ENCODE measurements around the gene TRIP13. TPM values are rescaled to one million over a fixed set of nuclear protein-coding genes. Genes with fewer than 3 reads are reported as not detected.

Gene TRIP13
- total and polyA plus RNA-seq, 9 of the 15 experiments (the other 6 are each of a cell fraction or from before 2014, with no cell fraction given) = 24.1 to 116 (median 53.2) TPM

DNA sequence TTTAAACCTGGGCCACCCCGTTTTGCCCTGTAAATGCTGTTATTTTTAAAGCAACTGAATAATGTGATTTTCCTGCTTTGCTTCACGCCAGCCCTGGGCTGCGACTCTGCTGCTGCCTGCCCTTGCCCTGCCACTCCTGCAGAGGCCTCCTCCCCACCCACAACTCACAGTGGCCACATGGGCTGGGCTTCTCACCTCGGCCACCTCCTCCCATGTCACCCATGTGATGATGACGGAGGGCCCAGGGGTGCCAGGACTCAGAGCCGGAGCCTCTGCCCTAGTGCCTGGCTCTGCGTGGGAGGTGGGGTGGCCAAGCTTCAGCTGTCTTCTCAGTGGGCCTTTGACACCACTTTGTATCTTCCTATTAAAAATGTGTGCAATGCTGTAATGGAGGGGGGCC, 67.9 kb downstream of the TRIP13 start:
- in situ Hi-C loops (cut with MboI) (no loop called here), intact Hi-C loops (cut with micrococcal nuclease) (no loop called here)
- DNase-seq (ENCODE audit: extremely low read depth in 1 of 4, low spot score in 3 of 4) = no peak
- Histone ChIP-seq H4K20me1 (replicated peaks; ENCODE audit: control insufficient read depth, insufficient read depth, low read length) (peaks cover 22% of the 10 kb centered on the region), H3K4me2 (ENCODE audit: insufficient read depth, low read length) (no peak overlapping the region), H3K27me3 (ENCODE audit: control insufficient read depth in 2 of 2, insufficient read depth in 2 of 2, low read length in 2 of 2) (peaks cover 33 to 71% of the 10 kb centered on the region in 2 experiments; a peak in 4 of 5 replicates), H2AFZ (ENCODE audit: low read depth, low read length) (no peak overlapping the region), H3K36me3 (ENCODE audit: control insufficient read depth, insufficient read depth, low read length) (no peaks in the 10 kb centered on the region), H3K4me3 (no peak overlapping the region), H3K9me3 (replicated peaks; ENCODE audit: control insufficient read depth, insufficient read depth, low read depth, low read length) (no peaks in the 10 kb centered on the region), H3K4me1 (replicated peaks in 1 of 2; ENCODE audit: control insufficient read depth in 2 of 2, insufficient read depth in 2 of 2, low read length in 2 of 2) (peaks cover 18 to 81% of the 10 kb centered on the region in 2 experiments), H3K9ac (ENCODE audit: insufficient read depth in 1 of 2, low read depth in 2 of 2, low read length in 2 of 2) (no peak overlapping the region), H3K9me1 (ENCODE audit: control insufficient read depth, insufficient read depth, low read length) (no peaks in the 10 kb centered on the region), H3K79me2 (ENCODE audit: control insufficient read depth, insufficient read depth, low read length) (no peaks in the 10 kb centered on the region), H3K27ac (ENCODE audit: extremely low read depth, low read depth, low read length) (no peak overlapping the region)
- ChIA-PET CTCF (ENCODE audit: low intra/inter-chr PET ratio) (no interaction called here), POLR2A (interaction anchor here (1.1 kb wide), 1 partner anchor 10 kb away, joined by 4 read pairs; no protein-coding TSS in a partner anchor)
- ATAC-seq = no peak
- no TSS peak for BruUV-seq (replicated peaks)
- FAIRE-seq = no peak
- 33% methylated on average over 7 of the region's 7 CpGs for WGBS (ENCODE audit: insufficient coverage, low coverage, missing lambda C conversion rate)
- TF ChIP-seq ZNF184 (CRISPR knock-in tag; IDR thresholded peaks at IDR 0.05) (no peak), POU5F1 (IDR thresholded peaks at IDR 0.05; ENCODE audit: borderline replicate concordance, low read depth, low read length, partially characterized antibody) (no peak), ERF (CRISPR knock-in tag; IDR thresholded peaks at IDR 0.05) (no peak), BRF2 (IDR thresholded peaks at IDR 0.05; ENCODE audit: borderline replicate concordance, insufficient read depth, insufficient read length) (no peak), ZNF282 (CRISPR knock-in tag; IDR thresholded peaks at IDR 0.05) (no peak), ZNF124 (CRISPR knock-in tag; IDR thresholded peaks at IDR 0.05) (no peak), EZH2 (IDR thresholded peaks at IDR 0.05; ENCODE audit: borderline replicate concordance, low read depth, low read length) (no peak), HNRNPH1 (optimal IDR thresholded peaks at IDR 0.05; ENCODE audit: low read depth, low read length) (no peak), TCF7L2 (IDR thresholded peaks at IDR 0.05; ENCODE audit: low read depth, low read length) (no peak)
- TF ChIP-seq, protein P1, sequence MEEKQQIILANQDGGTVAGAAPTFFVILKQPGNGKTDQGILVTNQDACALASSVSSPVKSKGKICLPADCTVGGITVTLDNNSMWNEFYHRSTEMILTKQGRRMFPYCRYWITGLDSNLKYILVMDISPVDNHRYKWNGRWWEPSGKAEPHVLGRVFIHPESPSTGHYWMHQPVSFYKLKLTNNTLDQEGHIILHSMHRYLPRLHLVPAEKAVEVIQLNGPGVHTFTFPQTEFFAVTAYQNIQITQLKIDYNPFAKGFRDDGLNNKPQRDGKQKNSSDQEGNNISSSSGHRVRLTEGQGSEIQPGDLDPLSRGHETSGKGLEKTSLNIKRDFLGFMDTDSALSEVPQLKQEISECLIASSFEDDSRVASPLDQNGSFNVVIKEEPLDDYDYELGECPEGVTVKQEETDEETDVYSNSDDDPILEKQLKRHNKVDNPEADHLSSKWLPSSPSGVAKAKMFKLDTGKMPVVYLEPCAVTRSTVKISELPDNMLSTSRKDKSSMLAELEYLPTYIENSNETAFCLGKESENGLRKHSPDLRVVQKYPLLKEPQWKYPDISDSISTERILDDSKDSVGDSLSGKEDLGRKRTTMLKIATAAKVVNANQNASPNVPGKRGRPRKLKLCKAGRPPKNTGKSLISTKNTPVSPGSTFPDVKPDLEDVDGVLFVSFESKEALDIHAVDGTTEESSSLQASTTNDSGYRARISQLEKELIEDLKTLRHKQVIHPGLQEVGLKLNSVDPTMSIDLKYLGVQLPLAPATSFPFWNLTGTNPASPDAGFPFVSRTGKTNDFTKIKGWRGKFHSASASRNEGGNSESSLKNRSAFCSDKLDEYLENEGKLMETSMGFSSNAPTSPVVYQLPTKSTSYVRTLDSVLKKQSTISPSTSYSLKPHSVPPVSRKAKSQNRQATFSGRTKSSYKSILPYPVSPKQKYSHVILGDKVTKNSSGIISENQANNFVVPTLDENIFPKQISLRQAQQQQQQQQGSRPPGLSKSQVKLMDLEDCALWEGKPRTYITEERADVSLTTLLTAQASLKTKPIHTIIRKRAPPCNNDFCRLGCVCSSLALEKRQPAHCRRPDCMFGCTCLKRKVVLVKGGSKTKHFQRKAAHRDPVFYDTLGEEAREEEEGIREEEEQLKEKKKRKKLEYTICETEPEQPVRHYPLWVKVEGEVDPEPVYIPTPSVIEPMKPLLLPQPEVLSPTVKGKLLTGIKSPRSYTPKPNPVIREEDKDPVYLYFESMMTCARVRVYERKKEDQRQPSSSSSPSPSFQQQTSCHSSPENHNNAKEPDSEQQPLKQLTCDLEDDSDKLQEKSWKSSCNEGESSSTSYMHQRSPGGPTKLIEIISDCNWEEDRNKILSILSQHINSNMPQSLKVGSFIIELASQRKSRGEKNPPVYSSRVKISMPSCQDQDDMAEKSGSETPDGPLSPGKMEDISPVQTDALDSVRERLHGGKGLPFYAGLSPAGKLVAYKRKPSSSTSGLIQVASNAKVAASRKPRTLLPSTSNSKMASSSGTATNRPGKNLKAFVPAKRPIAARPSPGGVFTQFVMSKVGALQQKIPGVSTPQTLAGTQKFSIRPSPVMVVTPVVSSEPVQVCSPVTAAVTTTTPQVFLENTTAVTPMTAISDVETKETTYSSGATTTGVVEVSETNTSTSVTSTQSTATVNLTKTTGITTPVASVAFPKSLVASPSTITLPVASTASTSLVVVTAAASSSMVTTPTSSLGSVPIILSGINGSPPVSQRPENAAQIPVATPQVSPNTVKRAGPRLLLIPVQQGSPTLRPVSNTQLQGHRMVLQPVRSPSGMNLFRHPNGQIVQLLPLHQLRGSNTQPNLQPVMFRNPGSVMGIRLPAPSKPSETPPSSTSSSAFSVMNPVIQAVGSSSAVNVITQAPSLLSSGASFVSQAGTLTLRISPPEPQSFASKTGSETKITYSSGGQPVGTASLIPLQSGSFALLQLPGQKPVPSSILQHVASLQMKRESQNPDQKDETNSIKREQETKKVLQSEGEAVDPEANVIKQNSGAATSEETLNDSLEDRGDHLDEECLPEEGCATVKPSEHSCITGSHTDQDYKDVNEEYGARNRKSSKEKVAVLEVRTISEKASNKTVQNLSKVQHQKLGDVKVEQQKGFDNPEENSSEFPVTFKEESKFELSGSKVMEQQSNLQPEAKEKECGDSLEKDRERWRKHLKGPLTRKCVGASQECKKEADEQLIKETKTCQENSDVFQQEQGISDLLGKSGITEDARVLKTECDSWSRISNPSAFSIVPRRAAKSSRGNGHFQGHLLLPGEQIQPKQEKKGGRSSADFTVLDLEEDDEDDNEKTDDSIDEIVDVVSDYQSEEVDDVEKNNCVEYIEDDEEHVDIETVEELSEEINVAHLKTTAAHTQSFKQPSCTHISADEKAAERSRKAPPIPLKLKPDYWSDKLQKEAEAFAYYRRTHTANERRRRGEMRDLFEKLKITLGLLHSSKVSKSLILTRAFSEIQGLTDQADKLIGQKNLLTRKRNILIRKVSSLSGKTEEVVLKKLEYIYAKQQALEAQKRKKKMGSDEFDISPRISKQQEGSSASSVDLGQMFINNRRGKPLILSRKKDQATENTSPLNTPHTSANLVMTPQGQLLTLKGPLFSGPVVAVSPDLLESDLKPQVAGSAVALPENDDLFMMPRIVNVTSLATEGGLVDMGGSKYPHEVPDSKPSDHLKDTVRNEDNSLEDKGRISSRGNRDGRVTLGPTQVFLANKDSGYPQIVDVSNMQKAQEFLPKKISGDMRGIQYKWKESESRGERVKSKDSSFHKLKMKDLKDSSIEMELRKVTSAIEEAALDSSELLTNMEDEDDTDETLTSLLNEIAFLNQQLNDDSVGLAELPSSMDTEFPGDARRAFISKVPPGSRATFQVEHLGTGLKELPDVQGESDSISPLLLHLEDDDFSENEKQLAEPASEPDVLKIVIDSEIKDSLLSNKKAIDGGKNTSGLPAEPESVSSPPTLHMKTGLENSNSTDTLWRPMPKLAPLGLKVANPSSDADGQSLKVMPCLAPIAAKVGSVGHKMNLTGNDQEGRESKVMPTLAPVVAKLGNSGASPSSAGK (IDR thresholded peaks at IDR 0.05) = no peak

Data from K562 (cell line).